ENCODE results near the gene BRSK1. TPM values are rescaled to one million over a fixed set of nuclear protein-coding genes. Genes with fewer than 3 reads are reported as not detected.
A peak's percentile ranks its signal among the peaks of the same experiment; 100 is the strongest.

BRSK1 gene
- total RNA-seq (1 to 10 TPM in 5 of 7 donors, under 1 TPM in 2; 0.79 to 2.9 (median 1.7) TPM), polyA plus RNA-seq (1 to 10 TPM in 2 of 3 donors, under 1 TPM in 1; 0.70 to 1.5 (median 1.0) TPM)
- long read RNA-seq, donor 1, partial matches to known transcripts = 0 of 2 reads
- long read RNA-seq, donor 1, other reads (novel, unspliced or antisense) = 0 of 2 reads
- long read RNA-seq, donor 2, partial matches to known transcripts = 0 of 2 reads
- long read RNA-seq, donor 2, other reads (novel, unspliced or antisense) = 0 of 2 reads

DNA sequence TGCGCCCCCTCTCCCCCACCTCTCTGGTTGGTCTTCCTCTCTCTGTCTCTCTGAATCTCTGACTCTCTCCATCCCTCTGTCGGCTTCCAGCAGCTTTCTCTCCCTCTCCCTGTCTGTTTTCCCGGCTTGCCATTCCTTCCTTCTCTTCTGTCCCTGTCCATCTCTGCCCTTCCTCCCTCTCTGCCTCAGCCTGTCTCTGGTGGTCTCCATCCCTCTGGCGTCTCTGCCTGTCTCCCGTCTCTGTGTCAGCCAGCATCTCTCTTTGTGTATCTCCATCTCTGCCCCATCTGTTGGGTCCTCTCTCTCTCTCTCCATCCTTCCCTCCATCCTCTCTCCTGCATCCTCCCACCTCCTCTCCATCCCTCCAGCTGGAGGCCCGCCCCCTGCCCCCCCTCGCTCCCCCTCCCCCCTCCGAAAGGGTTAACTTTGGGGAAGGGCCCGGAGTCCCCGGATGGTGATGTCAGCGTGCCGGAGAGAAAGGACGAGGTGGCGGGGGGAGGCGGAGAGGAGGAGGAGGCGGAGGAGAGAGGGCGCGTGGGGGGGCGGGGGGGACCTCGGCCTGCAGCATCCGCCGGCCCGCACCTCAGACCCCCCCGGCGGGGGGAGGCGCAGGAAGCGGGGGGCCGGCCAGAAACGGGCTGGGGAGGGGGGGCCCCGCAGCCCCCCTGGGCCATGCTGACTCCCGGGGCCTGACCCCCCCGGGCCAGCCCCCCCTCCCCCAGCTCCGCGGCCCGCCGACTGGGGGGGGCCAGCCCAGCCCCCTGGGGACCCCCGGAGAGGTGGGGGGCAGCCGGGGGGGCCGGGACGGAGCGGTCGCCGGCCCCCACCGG is at the start of gene BRSK1:
BRSK1 (plus strand) TSS at position 450 of the 830 bp plus-strand sequence. CDS start 446 bp downstream, outside the sequence.
- Histone ChIP-seq H3K4me1 (peaks cover 10 to 45% (median 18%) of the 10 kb centered on the region in 6 donors), H3K4me3 (peak within 1 kb of the TSS in 4 of 8 donors; percentile 3 to 54 (median 16)), H3K27me3 (replicated peaks in 1 of 7) (peaks cover 0 to 25% (median 8%) of the 10 kb centered on the region in 7 donors), H3K27ac (peak within 1 kb of the TSS in 4 of 8 donors; percentile 5 to 72 (median 65)), H3K36me3 (no peaks in the 10 kb centered on the region), H3K9me3 (no peaks in the 10 kb centered on the region)
- no peak for DNase-seq
- WGBS, 5 donors = 7 to 20% (median 14%) methylated on average over 12 to 43 of the region's 44 CpGs
- TF ChIP-seq POLR2AphosphoS5 (IDR thresholded peaks at IDR 0.05) (no peak), POLR2A (IDR thresholded peaks at IDR 0.05) (no peak)
- TF ChIP-seq, protein P1, sequence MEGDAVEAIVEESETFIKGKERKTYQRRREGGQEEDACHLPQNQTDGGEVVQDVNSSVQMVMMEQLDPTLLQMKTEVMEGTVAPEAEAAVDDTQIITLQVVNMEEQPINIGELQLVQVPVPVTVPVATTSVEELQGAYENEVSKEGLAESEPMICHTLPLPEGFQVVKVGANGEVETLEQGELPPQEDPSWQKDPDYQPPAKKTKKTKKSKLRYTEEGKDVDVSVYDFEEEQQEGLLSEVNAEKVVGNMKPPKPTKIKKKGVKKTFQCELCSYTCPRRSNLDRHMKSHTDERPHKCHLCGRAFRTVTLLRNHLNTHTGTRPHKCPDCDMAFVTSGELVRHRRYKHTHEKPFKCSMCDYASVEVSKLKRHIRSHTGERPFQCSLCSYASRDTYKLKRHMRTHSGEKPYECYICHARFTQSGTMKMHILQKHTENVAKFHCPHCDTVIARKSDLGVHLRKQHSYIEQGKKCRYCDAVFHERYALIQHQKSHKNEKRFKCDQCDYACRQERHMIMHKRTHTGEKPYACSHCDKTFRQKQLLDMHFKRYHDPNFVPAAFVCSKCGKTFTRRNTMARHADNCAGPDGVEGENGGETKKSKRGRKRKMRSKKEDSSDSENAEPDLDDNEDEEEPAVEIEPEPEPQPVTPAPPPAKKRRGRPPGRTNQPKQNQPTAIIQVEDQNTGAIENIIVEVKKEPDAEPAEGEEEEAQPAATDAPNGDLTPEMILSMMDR (IDR thresholded peaks at IDR 0.05 in 8 of 11, conservative IDR thresholded peaks at IDR 0.05 in 3 of 11) = no peak
- intact Hi-C loops (cut with DNase I; ENCODE audit: low total_unique reads) = no loop called here

DNA sequence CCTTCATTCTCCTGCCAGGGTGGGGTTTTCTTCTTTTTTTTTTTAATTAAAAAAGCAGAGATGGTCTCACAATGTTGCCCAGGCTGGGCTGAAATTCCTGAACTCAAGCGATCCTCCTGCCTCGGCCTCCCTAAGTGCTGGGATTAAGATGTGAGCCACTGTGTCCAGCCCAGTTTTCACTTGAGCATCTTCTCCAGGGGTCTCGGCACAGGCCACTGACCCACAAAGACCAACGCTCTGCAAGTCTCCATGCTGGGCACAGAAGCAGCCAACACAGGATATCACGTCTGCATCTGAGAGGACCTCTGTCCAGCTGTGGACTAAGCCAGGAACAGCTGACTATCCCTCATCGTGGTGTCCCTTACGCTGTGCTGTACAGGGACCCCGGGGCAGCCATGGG is 45.8 kb upstream of the BRSK1 start:
- Histone ChIP-seq H3K27me3 (replicated peaks in 1 of 7) (no peaks in the 10 kb centered on the region), H3K36me3 (peaks cover 23 to 100% (median 93%) of the 10 kb centered on the region in 6 donors), H3K4me3 (no peak overlapping the region), H3K27ac (no peak overlapping the region), H3K9me3 (no peaks in the 10 kb centered on the region), H3K4me1 (no peaks in the 10 kb centered on the region)
- intact Hi-C loops (cut with DNase I; ENCODE audit: low total_unique reads) = no loop called here
- 91 to 98% (median 97%) methylated on average over 8 of the region's 8 CpGs for WGBS, 5 donors
- DNase-seq = peak; percentile 32
- TF ChIP-seq POLR2AphosphoS5 (IDR thresholded peaks at IDR 0.05) = peak in 1 of 3 donors; percentile 14
- TF ChIP-seq, protein P1 (IDR thresholded peaks at IDR 0.05 in 8 of 11, conservative IDR thresholded peaks at IDR 0.05 in 3 of 11) = no peak

DNA sequence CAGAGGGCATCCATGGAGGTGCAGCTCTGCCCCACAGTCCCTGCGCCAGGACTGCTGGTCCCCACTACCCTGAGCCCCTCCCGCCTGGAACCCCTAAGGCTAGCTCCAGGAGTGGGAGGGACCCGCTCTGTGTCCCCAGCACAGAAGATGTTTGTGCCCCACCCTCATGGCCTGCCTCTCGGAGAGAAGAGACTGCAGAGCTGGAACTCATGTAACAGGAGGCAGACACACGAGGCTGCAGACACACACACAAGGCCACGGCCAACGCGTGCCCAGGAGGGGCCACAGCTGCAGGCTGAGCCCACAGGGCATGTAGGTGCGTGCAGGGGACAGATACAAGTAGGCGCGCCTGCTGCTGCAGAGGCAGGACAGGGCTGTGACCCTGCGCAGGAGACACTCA is 44.8 kb upstream of the BRSK1 start:
- intact Hi-C loops (cut with DNase I; ENCODE audit: low total_unique reads) = no loop called here
- 93 to 97% (median 96%) methylated on average over 8 to 12 of the region's 12 CpGs for WGBS, 5 donors
- Histone ChIP-seq H3K27ac (no peak overlapping the region), H3K27me3 (replicated peaks in 1 of 7) (no peaks in the 10 kb centered on the region), H3K36me3 (peaks cover 23 to 100% (median 93%) of the 10 kb centered on the region in 6 donors), H3K4me1 (no peaks in the 10 kb centered on the region), H3K4me3 (no peak overlapping the region), H3K9me3 (no peaks in the 10 kb centered on the region)
- TF ChIP-seq, protein P1 (IDR thresholded peaks at IDR 0.05 in 8 of 11, conservative IDR thresholded peaks at IDR 0.05 in 3 of 11) = no peak
- TF ChIP-seq POLR2AphosphoS5 (IDR thresholded peaks at IDR 0.05) = peak in 1 of 3 donors; percentile 67
- no peak for TF ChIP-seq POLR2A (IDR thresholded peaks at IDR 0.05)
- peak; percentile 46 for DNase-seq

DNA sequence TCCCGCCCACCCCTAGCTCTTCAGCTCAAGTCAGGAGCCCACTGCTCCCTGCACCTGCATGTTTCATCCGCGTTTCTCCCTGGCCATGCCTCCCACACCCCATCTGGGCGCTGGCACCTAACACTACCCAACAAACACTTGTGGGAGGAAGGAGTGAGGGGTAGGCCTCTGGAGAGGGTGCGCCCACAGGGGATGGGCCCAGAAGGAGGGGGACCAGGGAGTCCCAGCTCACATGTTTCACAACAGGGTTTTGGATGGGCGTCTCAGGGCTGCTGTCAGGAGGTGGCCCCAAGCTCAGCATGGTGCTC is 43.1 kb upstream of the BRSK1 start:
- peak; percentile 30 for DNase-seq
- 93 to 95% (median 95%) methylated on average over 6 of the region's 6 CpGs for WGBS, 5 donors
- H3K36me3 ChIP-seq = peaks cover 23 to 100% (median 99%) of the 10 kb centered on the region in 6 donors
- no peak overlapping the region for H3K27ac ChIP-seq
- H3K4me3 ChIP-seq = no peak overlapping the region
- no peaks in the 10 kb centered on the region for H3K4me1 ChIP-seq
- intact Hi-C loops (cut with DNase I; ENCODE audit: low total_unique reads) = no loop called here
- no peak for TF ChIP-seq POLR2A (IDR thresholded peaks at IDR 0.05)
- no peaks in the 10 kb centered on the region for H3K27me3 ChIP-seq (replicated peaks in 1 of 7)
- H3K9me3 ChIP-seq = no peaks in the 10 kb centered on the region
